ENCODE data around the gene DSP.

- TF ChIP-seq, protein P1, sequence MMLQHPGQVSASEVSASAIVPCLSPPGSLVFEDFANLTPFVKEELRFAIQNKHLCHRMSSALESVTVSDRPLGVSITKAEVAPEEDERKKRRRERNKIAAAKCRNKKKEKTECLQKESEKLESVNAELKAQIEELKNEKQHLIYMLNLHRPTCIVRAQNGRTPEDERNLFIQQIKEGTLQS (IDR thresholded peaks at IDR 0.05), result no peak
- TF ChIP-seq YY1 (IDR thresholded peaks at IDR 0.05), result peak; percentile 78
- TF ChIP-seq, protein P2, sequence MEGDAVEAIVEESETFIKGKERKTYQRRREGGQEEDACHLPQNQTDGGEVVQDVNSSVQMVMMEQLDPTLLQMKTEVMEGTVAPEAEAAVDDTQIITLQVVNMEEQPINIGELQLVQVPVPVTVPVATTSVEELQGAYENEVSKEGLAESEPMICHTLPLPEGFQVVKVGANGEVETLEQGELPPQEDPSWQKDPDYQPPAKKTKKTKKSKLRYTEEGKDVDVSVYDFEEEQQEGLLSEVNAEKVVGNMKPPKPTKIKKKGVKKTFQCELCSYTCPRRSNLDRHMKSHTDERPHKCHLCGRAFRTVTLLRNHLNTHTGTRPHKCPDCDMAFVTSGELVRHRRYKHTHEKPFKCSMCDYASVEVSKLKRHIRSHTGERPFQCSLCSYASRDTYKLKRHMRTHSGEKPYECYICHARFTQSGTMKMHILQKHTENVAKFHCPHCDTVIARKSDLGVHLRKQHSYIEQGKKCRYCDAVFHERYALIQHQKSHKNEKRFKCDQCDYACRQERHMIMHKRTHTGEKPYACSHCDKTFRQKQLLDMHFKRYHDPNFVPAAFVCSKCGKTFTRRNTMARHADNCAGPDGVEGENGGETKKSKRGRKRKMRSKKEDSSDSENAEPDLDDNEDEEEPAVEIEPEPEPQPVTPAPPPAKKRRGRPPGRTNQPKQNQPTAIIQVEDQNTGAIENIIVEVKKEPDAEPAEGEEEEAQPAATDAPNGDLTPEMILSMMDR (IDR thresholded peaks at IDR 0.05; ENCODE audit: low read depth, low read length, missing input control), result no peak
- TF ChIP-seq RAD21 (IDR thresholded peaks at IDR 0.05), result peak in 1 of 2 donors; percentile 29
- TF ChIP-seq GABPA (IDR thresholded peaks at IDR 0.05 in 1 of 2, conservative IDR thresholded peaks at IDR 0.05 in 1 of 2), result no peak
- TF ChIP-seq, protein P3, sequence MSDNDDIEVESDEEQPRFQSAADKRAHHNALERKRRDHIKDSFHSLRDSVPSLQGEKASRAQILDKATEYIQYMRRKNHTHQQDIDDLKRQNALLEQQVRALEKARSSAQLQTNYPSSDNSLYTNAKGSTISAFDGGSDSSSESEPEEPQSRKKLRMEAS (IDR thresholded peaks at IDR 0.05), result no peak
- TF ChIP-seq TAF1 (conservative IDR thresholded peaks at IDR 0.05), result peak; percentile 62
Measured at GRCh38 chr6:7543789-7544424, 2.4 kb downstream of the DSP start.

All from liver (tissue), 3 donors.